ENCODE results near the gene PTS. TPM values are rescaled to one million over a fixed set of nuclear protein-coding genes. Genes with fewer than 3 reads are reported as not detected.

PTS gene
- polyA plus RNA-seq, 1 donor from 2014 or later, result 160 TPM

GRCh38 chr11:112253605-112254242 is 27.5 kb downstream of the PTS start:
- no peak overlapping the region for H3K27ac ChIP-seq (ENCODE audit: low read length)
- H3K4me3 ChIP-seq (ENCODE audit: low read length), result no peak overlapping the region
- no peak overlapping the region for H2AFZ ChIP-seq (ENCODE audit: low read depth, low read length)
- no peaks in the 10 kb centered on the region for H3K9me2 ChIP-seq (ENCODE audit: insufficient read depth, low read length)
- H3K4me2 ChIP-seq (ENCODE audit: low read length), result no peak overlapping the region
- no peaks in the 10 kb centered on the region for H3K9me3 ChIP-seq (ENCODE audit: low read length)
- no peak overlapping the region for H3K9ac ChIP-seq (ENCODE audit: low read length)
- no peaks in the 10 kb centered on the region for H3F3A ChIP-seq (ENCODE audit: insufficient read depth, low read length, poor library complexity, severe bottlenecking)
- H4K20me1 ChIP-seq (ENCODE audit: insufficient read depth), result no peaks in the 10 kb centered on the region
- no peaks in the 10 kb centered on the region for H3K36me3 ChIP-seq (ENCODE audit: insufficient read depth, low read length)
- H3K79me2 ChIP-seq (replicated peaks; ENCODE audit: insufficient read depth, low read length), result no peaks in the 10 kb centered on the region
- TF ChIP-seq POLR2AphosphoS5 (IDR thresholded peaks at IDR 0.05), result no peak
- TF ChIP-seq MXI1 (conservative IDR thresholded peaks at IDR 0.05; ENCODE audit: poor library complexity, severe bottlenecking), result no peak
- TF ChIP-seq SMC3 (conservative IDR thresholded peaks at IDR 0.05; ENCODE audit: poor library complexity), result no peak
- TF ChIP-seq EP300 (conservative IDR thresholded peaks at IDR 0.05; ENCODE audit: poor library complexity, severe bottlenecking), result no peak
- TF ChIP-seq EZH2 (IDR thresholded peaks at IDR 0.05; ENCODE audit: borderline replicate concordance, insufficient read depth, low read length, poor library complexity, severe bottlenecking), result no peak
- no peak for TF ChIP-seq TAF1 (IDR thresholded peaks at IDR 0.05; ENCODE audit: low read depth)
- no peaks in the 10 kb centered on the region for H3K27me3 ChIP-seq (ENCODE audit: insufficient read depth, low read depth, low read length)

GRCh38 chr11:112255067-112255720 is 29.0 kb downstream of the PTS start:
- Histone ChIP-seq H3K27me3 (ENCODE audit: insufficient read depth, low read depth, low read length) (no peaks in the 10 kb centered on the region), H4K20me1 (ENCODE audit: insufficient read depth) (no peaks in the 10 kb centered on the region), H3K9ac (ENCODE audit: low read length) (no peak overlapping the region), H3K79me2 (replicated peaks; ENCODE audit: insufficient read depth, low read length) (no peaks in the 10 kb centered on the region), H3K36me3 (ENCODE audit: insufficient read depth, low read length) (no peaks in the 10 kb centered on the region), H3K4me3 (ENCODE audit: low read length) (no peak overlapping the region), H3F3A (ENCODE audit: insufficient read depth, low read length, poor library complexity, severe bottlenecking) (no peaks in the 10 kb centered on the region), H2AFZ (ENCODE audit: low read depth, low read length) (no peak overlapping the region), H3K9me2 (ENCODE audit: insufficient read depth, low read length) (no peaks in the 10 kb centered on the region), H3K9me3 (ENCODE audit: low read length) (no peaks in the 10 kb centered on the region), H3K27ac (ENCODE audit: low read length) (no peak overlapping the region), H3K4me2 (ENCODE audit: low read length) (no peak overlapping the region)
- TF ChIP-seq CTCF (IDR thresholded peaks at IDR 0.05; ENCODE audit: poor library complexity, severe bottlenecking) (no peak), TAF1 (IDR thresholded peaks at IDR 0.05; ENCODE audit: low read depth) (no peak), POLR2AphosphoS5 (IDR thresholded peaks at IDR 0.05) (no peak), RAD21 (conservative IDR thresholded peaks at IDR 0.05) (no peak), EP300 (conservative IDR thresholded peaks at IDR 0.05; ENCODE audit: poor library complexity, severe bottlenecking) (no peak), REST (IDR thresholded peaks at IDR 0.05; ENCODE audit: borderline replicate concordance) (no peak), EZH2 (IDR thresholded peaks at IDR 0.05; ENCODE audit: borderline replicate concordance, insufficient read depth, low read length, poor library complexity, severe bottlenecking) (no peak), SMC3 (conservative IDR thresholded peaks at IDR 0.05; ENCODE audit: poor library complexity) (no peak), MXI1 (conservative IDR thresholded peaks at IDR 0.05; ENCODE audit: poor library complexity, severe bottlenecking) (no peak)
